H1 (cell line): ENCODE measurements around the gene PGAM4. TPM values are rescaled to one million over a fixed set of nuclear protein-coding genes. Genes with fewer than 3 reads are reported as not detected.

Experiments used
- ASH2L ChIP-seq: fragments of 200-600, 300-600 bp; sonication (generic); IDR thresholded peaks from one replicate; pipeline ENCODE4 v1.7.1; 2017; ENCODE audit warnings: low read length
- FOSL1 ChIP-seq: IDR thresholded peaks from 2 replicates; pipeline ENCODE4 v1.6.1; 2011; ENCODE audit warnings: mild to moderate bottlenecking, low read depth, low read length, moderate library complexity; ENCODE audit not compliant: insufficient read depth
- JUND ChIP-seq: IDR thresholded peaks from 2 replicates; pipeline ENCODE4 v1.6.1; 2011; ENCODE audit warnings: mild to moderate bottlenecking, improper control_type of control experiment, low read length
- NANOG ChIP-seq: IDR thresholded peaks from 2 replicates; pipeline ENCODE4 v1.6.1; 2011; ENCODE audit warnings: low read length, low read depth, mild to moderate bottlenecking, inconsistent platforms; ENCODE audit not compliant: insufficient read depth, poor library complexity, severe bottlenecking
- RBBP5 ChIP-seq: IDR thresholded peaks from 2 replicates; pipeline ENCODE4 v1.7.1; 2012; ENCODE audit warnings: low read depth, mild to moderate bottlenecking, inconsistent platforms, low read length, moderate library complexity, borderline replicate concordance
- RFX5 ChIP-seq: IDR thresholded peaks from 2 replicates; pipeline ENCODE4 v1.6.1; 2011; ENCODE audit warnings: low read depth, low read length, improper control_type of control experiment, borderline replicate concordance
- RNF2 ChIP-seq: fragments of 200-900, 300-1000 bp; sonication (generic); IDR thresholded peaks from 2 replicates; pipeline ENCODE4 v1.7.1; 2016; ENCODE audit warnings: borderline replicate concordance, low read depth, mild to moderate bottlenecking, antibody characterized with exemption, low read length; ENCODE audit not compliant: poor library complexity, severe bottlenecking; ENCODE audit errors: missing control alignments
- SRF ChIP-seq: IDR thresholded peaks from 2 replicates; pipeline ENCODE4 v1.6.1; 2011; ENCODE audit warnings: mild to moderate bottlenecking, low read depth, low read length, moderate library complexity
- TEAD4 ChIP-seq: IDR thresholded peaks from 2 replicates; pipeline ENCODE4 v1.6.1; 2012; ENCODE audit warnings: low read depth, low read length, inconsistent platforms, mixed read lengths
- polyA plus RNA-seq, 7 experiments: library from polyadenylated mRNA; depleted of rRNA in 3 of 7; stranded (reverse) in 5 of 7; unstranded in 2 of 7; fragments of >200 nt in 5 of 7; fragments of 200-250 nt in 2 of 7; gene quantifications; 1 replicate in 5 of 7; 2 replicates in 1 of 7; 4 replicates in 1 of 7; pipeline versions ENCODE4 v1.2.1 to v1.2.3, GENCODE V29; 2011 to 2013; ENCODE audit warnings: missing spikeins in 2 of 7, mixed read lengths in 2 of 7
- total RNA-seq: library from RNA; stranded (reverse); fragmentation: NEBNext Ultra II Directional; extraction: Animal tissue kit (Norgen Biotek cat#: 25700); gene quantifications from 2 replicates; pipeline ENCODE4 v1.2.1, GENCODE V29; 2021

PGAM4 gene
- total and polyA plus RNA-seq, 2 of the 8 experiments (the other 6 are each of a cell fraction or from before 2014, with no cell fraction given), result 0.54 to 0.56 TPM

- TF ChIP-seq TEAD4 (no peak), RBBP5 (no peak), NANOG (no peak), RFX5 (no peak), JUND (no peak), RNF2 (no peak), FOSL1 (no peak), ASH2L (no peak), SRF (no peak)
Observed at GRCh38 chrX:77961063-77961462, 8.4 kb downstream of the PGAM4 start (continued).
